OCI-LY7 (cell line): ENCODE data around the gene ACIN1. TPM values are rescaled to one million over a fixed set of nuclear protein-coding genes. Genes with fewer than 3 reads are reported as not detected.

ENCODE experiments used
- BruUV-seq: library from RNA; stranded (reverse); fragments of 400-500 nt; replicated peaks from 2 replicates; lab custom pipeline; 2021; lab: Mats Ljungman, UMichigan
- CTCF ChIA-PET: fragments of 300-600 bp; sonication (Branson Sonifier 250); formaldehyde crosslinking; loops from one replicate; lab custom pipeline; 2022; ENCODE audit warnings: antibody characterized with exemption; ENCODE audit not compliant: unreplicated experiment; lab: Charles Lee
- POLR2A ChIA-PET: fragments of 300-600 bp; sonication (Branson Sonifier 250); formaldehyde crosslinking; loops from one replicate; lab custom pipeline; 2022; ENCODE audit warnings: antibody characterized with exemption; lab: Charles Lee
- DNase-seq: peaks from one replicate; pipeline ENCODE4 v3.0.0-alpha.2; 2015; ENCODE audit warnings: low spot score
- H2AFZ ChIP-seq: fragments of 200-600 bp; sonication (generic), shearing (Covaris generic); 2 replicates; pipeline ENCODE4 v1.6.1; 2014; ENCODE audit warnings: mild to moderate bottlenecking, antibody characterized with exemption, low read length, moderate library complexity
- H3K27ac ChIP-seq: fragments of 200-600 bp; sonication (generic); 2 replicates; pipeline ENCODE4 v1.5.1; 2014; ENCODE audit warnings: mixed run types, low read depth, mild to moderate bottlenecking, moderate library complexity, low read length, inconsistent platforms; ENCODE audit not compliant: poor library complexity, severe bottlenecking
- H3K36me3 ChIP-seq: fragments of 200-600 bp; sonication (generic); 2 replicates; pipeline ENCODE4 v1.6.1; 2014; ENCODE audit warnings: mild to moderate bottlenecking, antibody characterized with exemption, low read length, moderate library complexity, mixed read lengths; ENCODE audit not compliant: insufficient read depth
- H3K4me1 ChIP-seq: fragments of 200-600 bp; sonication (generic); 2 replicates; pipeline ENCODE4 v1.5.1; 2014; ENCODE audit warnings: mild to moderate bottlenecking, low read length; ENCODE audit not compliant: insufficient read depth, poor library complexity, severe bottlenecking
- H3K4me2 ChIP-seq: fragments of 200-600 bp; sonication (generic); 2 replicates; pipeline ENCODE4 v1.6.1; 2014; ENCODE audit warnings: mild to moderate bottlenecking, low read length
- H3K4me3 ChIP-seq: fragments of 200-600 bp; sonication (generic); 2 replicates; pipeline ENCODE4 v1.5.1; 2014; ENCODE audit warnings: mild to moderate bottlenecking, low read depth, low read length; ENCODE audit not compliant: poor library complexity, severe bottlenecking
- H3K79me2 ChIP-seq: fragments of 200-600 bp; sonication (generic); 2 replicates; pipeline ENCODE4 v1.6.1; 2016; ENCODE audit warnings: low read depth, mild to moderate bottlenecking, low read length, moderate library complexity, mixed read lengths; ENCODE audit not compliant: insufficient read depth
- H3K9me2 ChIP-seq: fragments of 200-600 bp; sonication (generic); 2 replicates; pipeline ENCODE4 v1.6.1; 2016; ENCODE audit warnings: mild to moderate bottlenecking, low read length, mixed read lengths; ENCODE audit not compliant: insufficient read depth
- H3K9me3 ChIP-seq: fragments of 200-600 bp; sonication (generic); 2 replicates; pipeline ENCODE4 v1.6.1; 2014; ENCODE audit warnings: mild to moderate bottlenecking, mixed run types, low read length, mixed read lengths
- H4K20me1 ChIP-seq: fragments of 200-600 bp; sonication (generic); 2 replicates; pipeline ENCODE4 v1.6.1; 2014; ENCODE audit warnings: mild to moderate bottlenecking, antibody characterized with exemption, low read length, moderate library complexity, mixed read lengths; ENCODE audit not compliant: insufficient read depth
- EZH2phosphoT487 ChIP-seq: fragments of 200-600 bp; sonication (generic); IDR thresholded peaks from 2 replicates; pipeline ENCODE4 v1.6.1; 2018; ENCODE audit warnings: low read depth, borderline replicate concordance, mild to moderate bottlenecking, mixed run types, antibody characterized with exemption, low read length, moderate library complexity, mixed read lengths
- intact Hi-C: fragments of 100-400 bp; cut with micrococcal nuclease; formaldehyde crosslinking; loops from one replicate; pipeline ENCODE4 v1.10.0; 2022; ENCODE audit not compliant: unreplicated experiment
- total RNA-seq, 2 experiments: library from RNA; depleted of rRNA in 1 of 2; stranded (reverse); fragments of >200 nt in 1 of 2; shearing (Covaris generic) in 1 of 2; gene quantifications; 2 replicates each; pipeline ENCODE4 v1.2.3, GENCODE V29; 2014 to 2022
- TF ChIP-seq, protein P1 (sequence below): fragments of 200-600 bp; sonication (generic); conservative IDR thresholded peaks from 2 replicates; pipeline ENCODE4 v1.5.1; 2014; ENCODE audit warnings: mild to moderate bottlenecking, antibody characterized with exemption, low read length, moderate library complexity, mixed read lengths

Gene ACIN1
- total RNA-seq, 2 experiments from 2014 or later: 107 to 206 TPM

DNA sequence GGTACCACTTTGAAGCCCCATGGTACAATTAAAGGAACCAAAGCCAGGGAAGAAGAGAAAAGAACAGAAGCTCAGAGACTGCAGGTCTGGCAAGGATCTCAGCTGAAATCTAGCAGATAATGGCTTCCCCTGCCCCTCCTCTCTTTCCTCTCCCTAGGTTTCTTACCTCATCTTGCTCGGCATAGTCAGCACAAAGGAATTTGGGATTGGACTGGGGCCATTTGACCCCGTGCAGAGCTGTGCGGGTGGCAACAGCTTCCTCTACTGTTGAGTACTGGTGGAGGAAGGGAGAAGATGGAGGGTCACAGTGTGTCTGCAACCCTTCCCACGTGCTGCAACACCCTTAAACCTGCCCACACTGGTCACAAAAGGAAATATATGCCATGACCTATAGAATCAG is 32.9 kb downstream of the ACIN1 start:
- intact Hi-C loops: no loop called here
- no peak overlapping the region for H3K4me2 ChIP-seq
- H3K36me3 ChIP-seq: peaks cover 84% of the 10 kb centered on the region
- no peak overlapping the region for H3K4me3 ChIP-seq
- no peak for DNase-seq
- ChIA-PET CTCF (interaction anchor here (0.9 to 2.2 kb wide), 3 partner anchors 32 to 76 kb away, joined by 3 to 8 read pairs (median 3); partner anchors contain the start of gene ACIN1), POLR2A (interaction anchor here (0.7 to 0.9 kb wide), 3 partner anchors 11 to 84 kb away, joined by 3 to 4 read pairs (median 3); no protein-coding TSS in a partner anchor)
- no peak overlapping the region for H2AFZ ChIP-seq
- H4K20me1 ChIP-seq: no peaks in the 10 kb centered on the region
- no peak overlapping the region for H3K27ac ChIP-seq
- H3K9me2 ChIP-seq: no peaks in the 10 kb centered on the region
- H3K4me1 ChIP-seq: peaks cover 16% of the 10 kb centered on the region
- H3K9me3 ChIP-seq: no peaks in the 10 kb centered on the region
- TF ChIP-seq EZH2phosphoT487: no peak
- TF ChIP-seq, protein P1, sequence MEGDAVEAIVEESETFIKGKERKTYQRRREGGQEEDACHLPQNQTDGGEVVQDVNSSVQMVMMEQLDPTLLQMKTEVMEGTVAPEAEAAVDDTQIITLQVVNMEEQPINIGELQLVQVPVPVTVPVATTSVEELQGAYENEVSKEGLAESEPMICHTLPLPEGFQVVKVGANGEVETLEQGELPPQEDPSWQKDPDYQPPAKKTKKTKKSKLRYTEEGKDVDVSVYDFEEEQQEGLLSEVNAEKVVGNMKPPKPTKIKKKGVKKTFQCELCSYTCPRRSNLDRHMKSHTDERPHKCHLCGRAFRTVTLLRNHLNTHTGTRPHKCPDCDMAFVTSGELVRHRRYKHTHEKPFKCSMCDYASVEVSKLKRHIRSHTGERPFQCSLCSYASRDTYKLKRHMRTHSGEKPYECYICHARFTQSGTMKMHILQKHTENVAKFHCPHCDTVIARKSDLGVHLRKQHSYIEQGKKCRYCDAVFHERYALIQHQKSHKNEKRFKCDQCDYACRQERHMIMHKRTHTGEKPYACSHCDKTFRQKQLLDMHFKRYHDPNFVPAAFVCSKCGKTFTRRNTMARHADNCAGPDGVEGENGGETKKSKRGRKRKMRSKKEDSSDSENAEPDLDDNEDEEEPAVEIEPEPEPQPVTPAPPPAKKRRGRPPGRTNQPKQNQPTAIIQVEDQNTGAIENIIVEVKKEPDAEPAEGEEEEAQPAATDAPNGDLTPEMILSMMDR: no peak
- peaks cover 13% of the 10 kb centered on the region; the same call in 1 of the 2 replicates for H3K79me2 ChIP-seq
- BruUV-seq: no TSS peak

DNA sequence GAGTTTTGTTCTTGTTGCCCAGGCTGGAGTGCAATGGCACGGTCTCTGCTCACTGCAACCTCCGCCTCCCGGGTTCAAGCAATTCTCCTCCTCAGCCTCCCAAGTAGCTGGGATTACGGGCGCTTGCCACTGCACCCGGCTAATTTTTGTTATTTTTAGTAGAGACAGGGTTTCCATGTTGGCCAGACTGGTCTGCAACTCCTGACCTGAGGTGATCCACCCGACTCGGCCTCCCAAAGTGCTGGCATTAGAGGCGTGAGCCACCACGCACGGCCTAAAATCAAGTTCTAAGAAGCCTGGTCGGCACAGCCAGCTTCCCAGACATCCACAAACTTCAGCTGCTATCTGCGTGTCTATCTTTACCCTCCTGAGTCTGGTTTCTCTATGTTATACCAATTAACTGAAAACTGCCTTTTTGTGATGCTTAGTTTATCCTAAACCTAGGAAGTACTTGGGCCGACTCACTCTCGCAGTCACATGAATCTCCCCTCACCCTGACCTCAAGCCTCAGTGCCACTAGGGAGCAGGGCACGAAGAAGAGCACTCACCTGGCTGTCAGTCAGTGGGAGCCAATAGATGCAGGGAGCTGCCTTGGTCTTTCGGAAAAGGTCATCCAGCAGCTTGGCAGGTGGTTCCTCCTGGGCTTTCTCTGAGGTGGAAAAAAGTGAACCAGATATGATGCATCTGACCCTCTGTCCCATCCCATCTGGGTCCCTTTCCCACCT is 34.2 kb downstream of the ACIN1 start:
- TF ChIP-seq EZH2phosphoT487: no peak
- TF ChIP-seq, protein P1: no peak
- POLR2A ChIA-PET: interaction anchor here (0.6 to 1.2 kb wide), 3 partner anchors 11 to 96 kb away, joined by 3 to 4 read pairs (median 3); no protein-coding TSS in a partner anchor
- Histone ChIP-seq H3K4me2 (no peak overlapping the region), H4K20me1 (no peaks in the 10 kb centered on the region), H3K36me3 (peaks cover 71% of the 10 kb centered on the region), H3K79me2 (peaks cover 2% of the 10 kb centered on the region; the same call in 1 of the 2 replicates), H3K27ac (no peak overlapping the region), H3K4me1 (peaks cover 27% of the 10 kb centered on the region), H3K9me2 (no peaks in the 10 kb centered on the region), H3K9me3 (no peaks in the 10 kb centered on the region), H3K4me3 (no peak overlapping the region), H2AFZ (no peak overlapping the region)
- CTCF ChIA-PET: no interaction called here
- intact Hi-C loops: no loop called here
- no TSS peak for BruUV-seq
- DNase-seq: no peak
